ENCODE data around the gene EMILIN2.
"Not testable (repeated sequence)": the region's sequence is repeated elsewhere in the genome, so short reads cannot be mapped to it uniquely, and the experiment has no call there.

Gene EMILIN2

DNA sequence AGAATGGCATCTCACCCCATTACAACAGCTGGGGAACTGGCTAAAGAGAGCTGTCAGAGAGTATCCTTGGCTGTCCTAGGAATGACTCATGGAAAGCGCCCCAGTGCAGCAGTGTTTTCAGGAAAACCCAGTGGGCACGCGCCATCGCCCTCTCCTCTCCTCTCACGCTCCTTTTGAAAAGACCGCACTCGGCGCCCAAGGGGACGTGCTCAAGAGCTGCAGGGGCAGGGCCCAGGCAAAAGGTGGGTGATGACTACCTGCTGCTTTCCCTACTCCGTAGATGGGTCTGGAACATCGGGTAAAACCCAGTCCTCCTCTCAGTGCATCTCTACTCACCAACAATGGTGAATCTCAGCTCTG is 68.1 kb downstream of the EMILIN2 start:
- TF ChIP-seq POLR2A (IDR thresholded peaks at IDR 0.05; ENCODE audit: low read length) (no peak), GATA1 (IDR thresholded peaks at IDR 0.05; ENCODE audit: low read depth, low read length) (no peak)
- DNase-seq: no peak

DNA sequence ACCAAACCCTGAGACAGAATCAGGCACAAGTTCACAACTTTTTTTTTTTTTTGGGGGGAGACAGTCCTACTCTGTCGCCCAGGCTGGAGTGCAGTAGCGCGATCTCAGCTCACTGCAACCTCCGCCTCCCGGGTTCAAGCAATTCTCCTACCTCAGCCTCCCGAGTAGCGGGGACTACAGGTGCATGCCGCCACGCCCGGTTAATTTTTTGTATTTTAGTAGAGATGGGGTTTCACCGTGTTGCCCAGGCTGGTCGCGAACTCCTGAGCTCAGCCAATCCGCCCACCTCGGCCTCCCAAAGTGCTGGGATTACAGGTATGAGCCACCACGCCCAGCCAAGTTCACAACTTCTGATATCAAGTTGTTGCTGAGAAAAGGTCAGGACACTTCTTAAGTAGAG is 68.7 kb downstream of the EMILIN2 start:
- DNase-seq: not testable (repeated sequence)

DNA sequence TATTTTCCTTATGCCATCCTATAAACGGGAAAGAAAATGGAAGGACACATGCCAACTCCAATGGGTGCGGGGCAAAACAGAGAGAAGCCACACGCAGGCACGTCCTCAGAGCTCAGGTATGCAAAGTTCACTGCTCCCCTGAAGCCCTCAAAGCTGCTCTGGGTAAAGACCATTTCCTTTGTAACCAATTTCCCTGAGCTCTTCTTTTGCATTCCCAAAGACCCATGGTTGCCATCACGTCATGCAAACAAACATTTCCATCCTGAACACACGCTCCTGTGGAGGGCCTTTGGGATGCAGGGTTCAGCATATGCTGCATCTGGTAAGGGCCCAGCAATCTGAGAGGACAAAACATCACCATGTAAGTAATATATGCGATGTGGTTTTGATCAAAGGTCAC is 69.4 kb downstream of the EMILIN2 start:
- DNase-seq: no peak

DNA sequence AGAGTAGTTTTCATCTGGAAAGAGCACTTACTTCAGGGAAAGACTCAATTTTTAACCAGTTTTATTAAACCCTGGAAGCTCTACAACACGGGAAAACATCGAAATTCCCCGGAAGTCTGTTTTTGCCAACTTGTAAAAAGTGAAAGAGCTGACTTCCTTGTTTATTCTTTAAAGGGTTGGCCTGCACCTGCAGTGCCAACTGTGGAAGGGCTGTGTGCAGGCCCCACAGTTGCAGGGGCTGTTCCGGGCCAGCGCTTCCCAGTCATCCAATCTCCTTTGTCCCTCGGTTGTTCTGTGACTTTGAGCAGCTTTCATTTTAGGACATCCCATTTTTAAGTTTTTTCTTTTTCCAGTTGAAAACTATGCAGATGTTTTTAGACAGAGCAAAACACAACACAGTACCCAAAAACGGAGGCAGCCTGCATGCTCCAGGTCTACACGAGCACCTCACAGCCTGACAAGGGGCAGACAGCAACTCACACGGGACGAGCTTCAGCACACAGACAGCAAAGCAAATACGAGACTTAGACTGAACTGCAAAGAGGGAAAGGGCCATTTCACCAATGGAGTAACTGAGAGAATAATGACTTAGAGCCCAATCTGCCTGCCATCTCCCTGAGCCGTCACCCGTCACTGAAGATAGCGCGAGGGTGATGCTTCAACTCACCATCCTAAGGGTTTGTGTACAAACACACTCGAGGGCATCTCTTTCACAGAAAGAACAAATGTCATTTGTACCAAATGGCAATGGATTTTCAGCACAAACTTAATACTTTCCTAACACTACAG is 70.6 kb downstream of the EMILIN2 start:
- no peak for TF ChIP-seq POLR2A (IDR thresholded peaks at IDR 0.05; ENCODE audit: low read length)
- TF ChIP-seq GATA1 (IDR thresholded peaks at IDR 0.05; ENCODE audit: low read depth, low read length): no peak
- no peak for DNase-seq

More for the DNA sequence above, 69.4 kb downstream of the EMILIN2 start:
- TF ChIP-seq GATA1 (IDR thresholded peaks at IDR 0.05; ENCODE audit: low read depth, low read length) (no peak), POLR2A (IDR thresholded peaks at IDR 0.05; ENCODE audit: low read length) (no peak)

DNA sequence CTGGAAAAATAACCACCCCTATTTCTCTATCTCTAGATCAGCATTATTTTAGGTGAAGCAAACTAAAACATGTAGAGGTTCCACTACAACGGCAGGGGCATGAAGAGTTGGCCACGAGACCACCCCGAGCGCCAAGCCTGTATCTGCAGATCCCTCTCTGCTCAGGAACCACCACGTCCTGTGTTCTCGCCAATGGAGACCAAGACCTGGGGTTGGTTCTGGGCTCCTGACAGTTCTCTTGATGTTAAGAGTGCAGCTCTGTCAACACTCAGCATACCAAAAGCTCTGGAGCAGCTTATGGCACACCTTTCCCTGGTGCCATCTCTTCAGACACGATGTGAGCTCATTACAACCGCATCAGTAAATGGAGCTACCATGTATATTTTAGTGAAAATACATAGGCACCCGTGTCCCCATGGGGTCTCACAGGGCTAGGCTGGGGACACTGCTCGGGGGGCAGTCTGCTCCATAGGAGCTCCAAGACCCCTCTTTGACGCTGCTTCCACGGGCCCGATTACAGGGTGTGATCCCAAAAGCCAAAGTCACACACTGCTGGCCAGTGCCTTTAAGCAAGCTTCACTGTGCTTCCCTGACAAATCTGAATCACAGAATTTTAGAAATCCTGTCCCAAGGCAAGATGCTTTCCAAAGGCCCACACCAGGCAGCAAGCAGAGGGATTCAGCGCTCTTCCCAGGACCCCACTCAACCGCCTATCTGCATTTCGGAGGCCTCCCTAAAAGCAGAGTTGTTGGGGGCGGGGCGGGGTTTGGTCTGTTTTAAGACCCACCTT is 72.2 kb downstream of the EMILIN2 start:
- TF ChIP-seq POLR2A (IDR thresholded peaks at IDR 0.05; ENCODE audit: low read length): no peak
- TF ChIP-seq GATA1 (IDR thresholded peaks at IDR 0.05; ENCODE audit: low read depth, low read length): no peak
- no peak for DNase-seq

DNA sequence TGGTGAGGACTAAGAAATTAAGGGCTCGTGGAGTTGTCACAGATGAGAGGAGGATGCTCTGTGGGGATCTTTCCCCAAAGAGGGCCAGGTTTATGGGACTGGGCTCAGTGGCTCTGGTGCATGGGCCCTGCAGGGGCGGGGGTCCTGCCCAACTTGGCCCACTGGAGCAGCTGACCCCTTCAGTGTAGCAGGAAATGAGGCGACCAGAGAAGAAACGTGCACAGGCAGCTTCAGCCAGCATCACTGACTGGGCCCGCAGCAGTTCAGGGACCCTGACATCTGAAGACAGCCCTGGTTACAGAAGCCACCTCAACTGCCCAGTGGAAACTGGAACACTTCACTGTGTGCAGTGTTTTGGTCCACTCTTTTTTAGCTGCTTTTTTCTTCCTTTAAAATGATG is 72.8 kb downstream of the EMILIN2 start:
- no peak for TF ChIP-seq GATA1 (IDR thresholded peaks at IDR 0.05; ENCODE audit: low read depth, low read length)
- TF ChIP-seq POLR2A (IDR thresholded peaks at IDR 0.05; ENCODE audit: low read length): no peak

DNA sequence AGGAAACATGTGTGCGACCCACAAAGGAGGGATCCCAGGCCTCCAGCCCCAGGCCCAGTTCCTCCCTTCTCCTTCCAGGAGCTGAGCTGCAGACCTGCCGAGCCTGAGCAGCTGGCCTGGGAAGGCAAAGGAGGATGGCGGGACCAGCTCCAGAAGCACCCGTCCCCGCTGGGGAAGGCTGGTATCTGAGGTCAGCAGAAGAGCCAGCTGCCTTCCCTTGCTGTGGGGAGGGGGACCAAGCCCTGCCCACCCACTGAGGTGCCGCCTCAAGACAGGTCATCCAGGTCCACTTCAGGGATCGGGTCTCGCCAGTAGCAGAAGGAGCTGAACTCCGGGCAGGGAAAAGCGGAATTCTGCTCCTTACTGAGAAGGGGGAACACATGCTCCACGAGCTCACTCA is 73.2 kb downstream of the EMILIN2 start:
- no peak for DNase-seq
- no peak for TF ChIP-seq GATA1 (IDR thresholded peaks at IDR 0.05; ENCODE audit: low read depth, low read length)
- peak; percentile 0 for TF ChIP-seq POLR2A (IDR thresholded peaks at IDR 0.05; ENCODE audit: low read length)

More for the DNA sequence above, 72.8 kb downstream of the EMILIN2 start:
- no peak for DNase-seq

DNA sequence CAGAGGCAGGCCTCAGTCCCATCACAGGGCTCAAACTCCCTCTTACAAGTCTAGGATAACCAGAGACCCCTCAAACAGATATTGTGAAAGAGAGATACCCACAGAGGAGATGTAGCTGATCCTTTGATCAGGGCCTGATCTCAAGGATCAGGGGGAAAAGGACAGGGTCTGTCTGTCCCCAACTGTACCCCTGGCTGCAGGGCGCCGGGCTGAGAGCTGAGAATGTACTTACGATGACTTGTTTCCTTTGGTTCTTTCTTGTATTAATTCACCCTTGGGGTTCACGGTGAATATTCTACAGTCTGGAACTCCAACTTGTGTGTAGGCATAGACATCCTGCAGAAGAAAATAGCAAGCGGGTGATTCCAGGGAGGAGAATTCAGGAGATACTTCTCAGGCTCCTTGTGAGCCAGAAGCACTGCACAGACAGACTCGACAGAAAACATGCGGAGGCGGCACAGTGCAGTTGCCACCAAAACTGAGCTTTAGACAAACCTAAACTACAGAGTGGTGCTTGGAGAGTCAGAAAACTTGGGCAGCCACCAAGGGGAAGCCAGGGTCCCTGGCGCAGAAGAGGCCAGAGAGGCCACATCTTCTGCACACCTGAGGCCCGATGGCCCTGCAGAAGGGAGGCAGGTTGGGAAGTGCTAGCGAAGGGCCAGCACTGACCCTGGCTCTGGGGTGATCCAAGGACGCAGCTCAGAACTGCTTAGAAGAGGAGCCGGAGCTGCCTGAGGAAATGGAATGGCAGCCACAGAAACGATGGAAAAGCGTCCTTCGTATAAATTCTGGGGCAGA is 73.9 kb downstream of the EMILIN2 start:
- no peak for DNase-seq
- no peak for TF ChIP-seq GATA1 (IDR thresholded peaks at IDR 0.05; ENCODE audit: low read depth, low read length)

DNA sequence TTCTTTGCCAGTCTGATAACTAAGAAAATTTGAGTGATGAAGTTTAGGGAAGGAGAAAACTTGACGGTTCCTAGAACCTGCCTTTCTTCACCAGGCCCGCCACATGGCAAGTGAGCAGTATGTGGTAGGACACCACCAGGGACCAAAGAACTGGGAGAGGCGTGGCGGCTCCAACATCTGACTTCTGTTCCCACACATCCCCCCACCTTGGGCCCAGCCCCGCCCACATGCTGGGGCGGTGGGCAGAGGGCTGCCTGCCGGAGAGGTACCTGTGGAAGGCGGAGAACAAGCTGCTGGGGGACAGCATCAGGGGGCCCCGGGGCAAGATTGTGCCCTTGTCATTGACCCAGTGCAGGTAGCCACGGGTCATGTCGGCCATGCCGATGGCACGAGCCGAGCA is 75.0 kb downstream of the EMILIN2 start:
- TF ChIP-seq POLR2A (IDR thresholded peaks at IDR 0.05; ENCODE audit: low read length) (no peak), GATA1 (IDR thresholded peaks at IDR 0.05; ENCODE audit: low read depth, low read length) (no peak)
- DNase-seq: no peak

DNA sequence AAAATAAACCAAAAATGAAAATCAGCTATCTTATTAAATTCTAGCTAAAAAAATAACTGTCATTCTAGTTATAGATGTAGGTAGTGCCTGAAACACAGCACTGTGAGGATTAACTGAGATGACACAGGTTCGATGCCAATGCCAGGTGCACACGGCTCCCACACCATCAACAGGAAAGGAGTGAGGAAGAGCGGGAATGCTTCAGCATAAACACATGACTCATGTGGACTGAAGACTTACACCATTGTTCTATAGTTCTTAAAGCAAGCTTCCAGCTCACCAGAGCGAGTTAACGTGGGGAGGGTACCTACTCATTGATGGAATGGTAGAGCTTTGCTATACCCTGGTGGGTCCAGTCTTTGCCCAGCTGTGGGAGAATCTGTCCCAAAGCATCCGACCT is 76.7 kb downstream of the EMILIN2 start:
- DNase-seq: no peak
- TF ChIP-seq POLR2A (IDR thresholded peaks at IDR 0.05; ENCODE audit: low read length): no peak
- no peak for TF ChIP-seq GATA1 (IDR thresholded peaks at IDR 0.05; ENCODE audit: low read depth, low read length)

DNA sequence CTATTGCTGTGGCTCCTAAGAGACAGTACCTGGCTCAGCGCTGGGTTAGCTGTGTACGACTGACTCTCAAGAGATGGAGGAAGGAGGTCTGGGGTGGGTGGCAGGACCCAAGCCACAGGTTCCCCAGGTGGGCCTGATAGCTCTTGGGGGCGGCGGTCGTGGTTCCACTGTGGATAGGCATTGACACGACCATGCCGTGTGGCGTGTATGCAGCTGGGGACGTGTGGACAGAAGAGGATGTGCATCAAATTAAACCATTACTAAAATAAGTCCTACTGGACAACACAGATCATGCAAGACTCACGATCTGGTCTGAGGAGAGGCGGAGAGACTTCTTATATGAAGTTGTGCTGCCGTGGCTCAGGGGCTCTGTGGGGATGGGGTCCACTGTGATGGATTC is 78.1 kb downstream of the EMILIN2 start:
- TF ChIP-seq GATA1 (IDR thresholded peaks at IDR 0.05; ENCODE audit: low read depth, low read length): no peak
- TF ChIP-seq POLR2A (IDR thresholded peaks at IDR 0.05; ENCODE audit: low read length): no peak
- DNase-seq: no peak

DNA sequence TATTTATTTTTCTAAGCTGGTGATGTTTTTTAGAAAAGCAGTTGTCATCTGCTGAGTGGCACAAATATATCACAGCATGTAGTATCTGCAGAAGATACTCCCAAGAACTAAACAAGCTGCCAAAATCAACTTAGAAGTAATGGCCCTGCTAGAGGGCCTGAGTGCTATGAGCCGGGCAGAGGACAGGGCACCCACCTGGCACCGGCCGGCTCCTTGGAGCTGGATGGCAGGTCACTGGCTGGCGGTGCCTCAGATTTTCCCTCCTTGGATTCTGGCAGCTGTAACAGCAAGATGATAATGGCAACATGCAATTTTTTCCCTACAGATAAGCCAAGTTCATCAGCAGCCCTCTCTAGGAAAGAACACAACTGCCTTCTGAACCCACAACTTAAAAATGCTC is 79.7 kb downstream of the EMILIN2 start:
- no peak for DNase-seq
- TF ChIP-seq POLR2A (IDR thresholded peaks at IDR 0.05; ENCODE audit: low read length) (no peak), GATA1 (IDR thresholded peaks at IDR 0.05; ENCODE audit: low read depth, low read length) (no peak)

DNA sequence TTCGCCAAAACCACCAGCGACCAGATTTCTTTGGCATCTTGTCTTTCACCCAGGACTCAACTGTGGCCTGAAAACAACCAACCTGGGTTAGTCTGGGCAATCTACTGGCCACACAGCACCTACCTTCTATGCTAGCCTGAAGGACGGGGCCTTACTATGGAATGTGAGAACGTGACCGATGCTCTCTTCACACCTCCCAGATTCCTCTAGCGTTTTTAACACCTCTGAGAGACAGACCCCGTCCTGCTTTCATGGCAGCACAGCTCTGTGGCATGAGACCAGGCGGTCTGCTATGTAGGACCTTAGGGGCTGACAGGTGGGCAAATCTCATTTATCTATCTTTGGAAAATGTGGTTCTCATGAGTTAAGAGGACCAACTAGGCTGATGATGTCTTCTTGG is 80.9 kb downstream of the EMILIN2 start:
- TF ChIP-seq GATA1 (IDR thresholded peaks at IDR 0.05; ENCODE audit: low read depth, low read length) (no peak), POLR2A (IDR thresholded peaks at IDR 0.05; ENCODE audit: low read length) (no peak)
- no peak for DNase-seq
